WTC11 (cell line): ENCODE data around the gene RAB12. TPM values are rescaled to one million over a fixed set of nuclear protein-coding genes. Genes with fewer than 3 reads are reported as not detected.
"Not testable (repeated sequence)": the region's sequence is repeated elsewhere in the genome, so short reads cannot be mapped to it uniquely, and the experiment has no call there.

ENCODE experiments used
- ATAC-seq: fragments of 200-7000 bp; cut with Tn5 transposase; 2 replicates; pipeline ENCODE4 v1.10.0; 2021; ENCODE audit warnings: mild to moderate bottlenecking, moderate library complexity
- CTCF ChIA-PET: fragments of 300-600 bp; sonication (Branson Sonifier 250); formaldehyde crosslinking; loops from one replicate; lab custom pipeline; 2021; ENCODE audit warnings: antibody characterized with exemption; lab: Charles Lee
- POLR2A ChIA-PET: fragments of 350-600 bp; sonication (Branson Sonifier 250); formaldehyde crosslinking; loops from one replicate; lab custom pipeline; 2021; ENCODE audit warnings: antibody characterized with exemption; lab: Charles Lee
- DNase-seq: peaks from one replicate; pipeline ENCODE4 v3.0.0; 2021; ENCODE audit warnings: low spot score
- H3K27ac Mint-ChIP-seq: 2 replicates; pipeline ENCODE4 v1.8.0; 2021; ENCODE audit warnings: mixed read lengths
- H3K27me3 Mint-ChIP-seq: 2 replicates; pipeline ENCODE4 v1.8.0; 2021; ENCODE audit warnings: low read depth, mild to moderate bottlenecking, moderate library complexity, mixed read lengths
- H3K36me3 Mint-ChIP-seq: 2 replicates; pipeline ENCODE4 v1.8.0; 2021; ENCODE audit warnings: mixed read lengths
- H3K4me1 Mint-ChIP-seq: 2 replicates; pipeline ENCODE4 v1.8.0; 2022; ENCODE audit warnings: mixed read lengths
- H3K4me3 Mint-ChIP-seq: 2 replicates; pipeline ENCODE4 v1.8.0; 2021; ENCODE audit warnings: mild to moderate bottlenecking, moderate library complexity, mixed read lengths
- H3K9me3 Mint-ChIP-seq: 2 replicates; pipeline ENCODE4 v1.8.0; 2021; ENCODE audit warnings: mixed read lengths
- ELF4 ChIP-seq: sonication (generic); formaldehyde crosslinking; IDR thresholded peaks from 2 replicates; pipeline ENCODE4 v1.8.1; 2022; ENCODE audit warnings: low read depth, mild to moderate bottlenecking, moderate library complexity, missing genetic modification reagents
- FOXJ3 ChIP-seq: sonication (generic); formaldehyde crosslinking; IDR thresholded peaks from 2 replicates; pipeline ENCODE4 v1.9.0; 2021; ENCODE audit warnings: missing genetic modification reagents, mild to moderate bottlenecking, borderline replicate concordance
- GABPB1 ChIP-seq: sonication (generic); formaldehyde crosslinking; IDR thresholded peaks from 2 replicates; pipeline ENCODE4 v1.8.1; 2023; ENCODE audit warnings: mild to moderate bottlenecking, missing genetic modification reagents
- HMGA2 ChIP-seq: fragments of 250-450 bp; sonication (Bioruptor Pico); IDR thresholded peaks from 2 replicates; pipeline ENCODE4 v1.4.0; 2021; ENCODE audit warnings: mild to moderate bottlenecking, moderate library complexity
- MXD4 ChIP-seq: fragments of 250-450 bp; sonication (Bioruptor Pico); IDR thresholded peaks from 2 replicates; pipeline ENCODE4 v1.8.0; 2021; ENCODE audit warnings: mild to moderate bottlenecking, moderate library complexity, borderline replicate concordance
- ZNF121 ChIP-seq: sonication (generic); formaldehyde crosslinking; IDR thresholded peaks from 2 replicates; pipeline ENCODE4 v1.8.0; 2023; ENCODE audit warnings: missing genetic modification reagents
- ZNF138 ChIP-seq: sonication (generic); formaldehyde crosslinking; conservative IDR thresholded peaks from 2 replicates; pipeline ENCODE4 v1.8.1; 2022; ENCODE audit warnings: mild to moderate bottlenecking, moderate library complexity, missing genetic modification reagents
- ZNF263 ChIP-seq: sonication (generic); formaldehyde crosslinking; IDR thresholded peaks from 2 replicates; pipeline ENCODE4 v1.8.1; 2022; ENCODE audit warnings: low read depth, mild to moderate bottlenecking, moderate library complexity, missing genetic modification reagents
- ZNF317 ChIP-seq: sonication (generic); formaldehyde crosslinking; IDR thresholded peaks from 2 replicates; pipeline ENCODE4 v1.8.1; 2023; ENCODE audit warnings: low read depth, mild to moderate bottlenecking, moderate library complexity, missing genetic modification reagents, borderline replicate concordance
- total RNA-seq: library from RNA; stranded (reverse); gene quantifications from 3 replicates; pipeline ENCODE4 v1.2.3, GENCODE V29; 2021
- TF ChIP-seq, protein P1 (sequence below): sonication (generic); formaldehyde crosslinking; IDR thresholded peaks from 2 replicates; pipeline ENCODE4 v1.8.0; 2023; ENCODE audit warnings: mild to moderate bottlenecking, missing genetic modification reagents
- TF ChIP-seq, protein P2 (sequence below): fragments of 250-450 bp; sonication (Bioruptor Pico); IDR thresholded peaks from 2 replicates; pipeline ENCODE4 v1.9.0; 2021; ENCODE audit warnings: mild to moderate bottlenecking

Gene RAB12
- total RNA-seq, 1 experiment from 2014 or later, result 69.3 TPM

DNA sequence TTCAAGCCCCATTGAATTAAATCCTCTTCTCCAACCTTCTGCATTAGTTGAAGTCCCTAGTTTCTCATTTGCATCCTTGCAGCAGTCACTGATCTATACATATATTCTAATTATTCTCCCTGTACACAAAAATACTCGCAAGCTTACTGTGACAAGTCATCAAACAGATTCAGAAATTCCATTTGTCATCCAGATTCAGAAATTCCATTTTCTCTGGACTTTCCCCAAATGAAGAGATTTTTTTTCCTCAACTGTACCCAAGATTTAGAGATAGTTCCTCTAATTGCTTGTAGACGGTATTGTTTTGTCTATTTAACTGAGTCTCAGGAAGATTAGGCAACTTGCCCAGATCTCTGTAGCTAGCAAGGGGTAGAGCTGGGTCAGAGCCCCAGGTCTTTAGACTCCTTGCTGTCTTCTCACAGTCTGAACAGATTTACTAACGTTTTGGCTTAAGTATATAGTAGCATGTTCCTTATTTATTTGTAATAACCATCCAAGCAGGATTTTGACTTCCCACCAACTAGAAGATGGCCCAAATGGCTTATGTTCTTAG lies 34.2 kb downstream of the RAB12 start:
- CTCF ChIA-PET, result interaction anchor here (0.6 to 2.5 kb wide), 3 partner anchors 11 to 218 kb away, joined by 3 to 9 read pairs (median 4); partner anchors contain the start of gene RAB12
- Mint-ChIP-seq H3K27ac (peak overlapping the region; percentile 3), H3K36me3 (peaks cover 46% of the 10 kb centered on the region), H3K9me3 (peaks cover 14% of the 10 kb centered on the region), H3K27me3 (peaks cover 5% of the 10 kb centered on the region), H3K4me3 (no peak overlapping the region), H3K4me1 (peaks cover 11% of the 10 kb centered on the region)
- ATAC-seq (no peak), DNase-seq (no peak)
- TF ChIP-seq ZNF121 (CRISPR knock-in tag), result no peak
- no peak for TF ChIP-seq ZNF317
- TF ChIP-seq, protein P1, sequence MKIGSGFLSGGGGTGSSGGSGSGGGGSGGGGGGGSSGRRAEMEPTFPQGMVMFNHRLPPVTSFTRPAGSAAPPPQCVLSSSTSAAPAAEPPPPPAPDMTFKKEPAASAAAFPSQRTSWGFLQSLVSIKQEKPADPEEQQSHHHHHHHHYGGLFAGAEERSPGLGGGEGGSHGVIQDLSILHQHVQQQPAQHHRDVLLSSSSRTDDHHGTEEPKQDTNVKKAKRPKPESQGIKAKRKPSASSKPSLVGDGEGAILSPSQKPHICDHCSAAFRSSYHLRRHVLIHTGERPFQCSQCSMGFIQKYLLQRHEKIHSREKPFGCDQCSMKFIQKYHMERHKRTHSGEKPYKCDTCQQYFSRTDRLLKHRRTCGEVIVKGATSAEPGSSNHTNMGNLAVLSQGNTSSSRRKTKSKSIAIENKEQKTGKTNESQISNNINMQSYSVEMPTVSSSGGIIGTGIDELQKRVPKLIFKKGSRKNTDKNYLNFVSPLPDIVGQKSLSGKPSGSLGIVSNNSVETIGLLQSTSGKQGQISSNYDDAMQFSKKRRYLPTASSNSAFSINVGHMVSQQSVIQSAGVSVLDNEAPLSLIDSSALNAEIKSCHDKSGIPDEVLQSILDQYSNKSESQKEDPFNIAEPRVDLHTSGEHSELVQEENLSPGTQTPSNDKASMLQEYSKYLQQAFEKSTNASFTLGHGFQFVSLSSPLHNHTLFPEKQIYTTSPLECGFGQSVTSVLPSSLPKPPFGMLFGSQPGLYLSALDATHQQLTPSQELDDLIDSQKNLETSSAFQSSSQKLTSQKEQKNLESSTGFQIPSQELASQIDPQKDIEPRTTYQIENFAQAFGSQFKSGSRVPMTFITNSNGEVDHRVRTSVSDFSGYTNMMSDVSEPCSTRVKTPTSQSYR (CRISPR knock-in tag), result no peak
- TF ChIP-seq ZNF263, result no peak
- TF ChIP-seq FOXJ3 (CRISPR knock-in tag), result no peak
- TF ChIP-seq, protein P2, sequence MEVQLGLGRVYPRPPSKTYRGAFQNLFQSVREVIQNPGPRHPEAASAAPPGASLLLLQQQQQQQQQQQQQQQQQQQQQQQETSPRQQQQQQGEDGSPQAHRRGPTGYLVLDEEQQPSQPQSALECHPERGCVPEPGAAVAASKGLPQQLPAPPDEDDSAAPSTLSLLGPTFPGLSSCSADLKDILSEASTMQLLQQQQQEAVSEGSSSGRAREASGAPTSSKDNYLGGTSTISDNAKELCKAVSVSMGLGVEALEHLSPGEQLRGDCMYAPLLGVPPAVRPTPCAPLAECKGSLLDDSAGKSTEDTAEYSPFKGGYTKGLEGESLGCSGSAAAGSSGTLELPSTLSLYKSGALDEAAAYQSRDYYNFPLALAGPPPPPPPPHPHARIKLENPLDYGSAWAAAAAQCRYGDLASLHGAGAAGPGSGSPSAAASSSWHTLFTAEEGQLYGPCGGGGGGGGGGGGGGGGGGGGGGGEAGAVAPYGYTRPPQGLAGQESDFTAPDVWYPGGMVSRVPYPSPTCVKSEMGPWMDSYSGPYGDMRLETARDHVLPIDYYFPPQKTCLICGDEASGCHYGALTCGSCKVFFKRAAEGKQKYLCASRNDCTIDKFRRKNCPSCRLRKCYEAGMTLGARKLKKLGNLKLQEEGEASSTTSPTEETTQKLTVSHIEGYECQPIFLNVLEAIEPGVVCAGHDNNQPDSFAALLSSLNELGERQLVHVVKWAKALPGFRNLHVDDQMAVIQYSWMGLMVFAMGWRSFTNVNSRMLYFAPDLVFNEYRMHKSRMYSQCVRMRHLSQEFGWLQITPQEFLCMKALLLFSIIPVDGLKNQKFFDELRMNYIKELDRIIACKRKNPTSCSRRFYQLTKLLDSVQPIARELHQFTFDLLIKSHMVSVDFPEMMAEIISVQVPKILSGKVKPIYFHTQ (CRISPR knock-in tag), result no peak
- no peak for TF ChIP-seq GABPB1 (CRISPR knock-in tag)
- TF ChIP-seq ELF4 (CRISPR knock-in tag), result no peak
- TF ChIP-seq MXD4 (CRISPR knock-in tag), result no peak
- no peak for TF ChIP-seq ZNF138 (CRISPR knock-in tag)
- POLR2A ChIA-PET, result no interaction called here

DNA sequence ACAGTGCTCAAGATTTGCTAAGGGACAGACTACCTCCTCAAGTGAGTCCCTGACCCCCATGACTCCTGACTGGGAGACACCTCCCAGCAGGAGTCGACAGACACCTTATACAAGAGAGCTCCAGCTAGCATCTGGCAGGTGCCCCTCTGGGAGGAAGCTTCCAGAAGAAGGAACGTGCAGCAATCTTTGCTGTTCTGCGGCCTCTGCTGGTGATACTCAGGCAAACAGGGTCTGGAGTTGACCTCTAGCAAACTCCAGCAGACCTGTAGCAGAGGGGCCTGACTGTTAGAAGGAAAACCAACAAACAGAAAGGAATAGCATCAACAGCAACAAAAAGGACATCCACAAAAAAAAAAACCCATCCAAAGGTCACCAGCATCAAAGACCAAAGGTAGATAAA lies 38.1 kb downstream of the RAB12 start:
- H3K4me3 Mint-ChIP-seq, H3K27me3 Mint-ChIP-seq, POLR2A ChIA-PET, DNase-seq, H3K27ac Mint-ChIP-seq, ATAC-seq: not testable (repeated sequence)
- peaks cover 11% of the 10 kb centered on the region for H3K4me1 Mint-ChIP-seq
- peaks cover 45% of the 10 kb centered on the region for H3K9me3 Mint-ChIP-seq
- CTCF ChIA-PET, result interaction anchor here (1.5 to 2.0 kb wide), 2 partner anchors 169 to 221 kb away, joined by 4 to 5 read pairs; no protein-coding TSS in a partner anchor
- peaks cover 43% of the 10 kb centered on the region for H3K36me3 Mint-ChIP-seq

GRCh38 chr18:8651478-8652261 lies 42.4 kb downstream of the RAB12 start:
- DNase-seq, H3K4me3 Mint-ChIP-seq, H3K27me3 Mint-ChIP-seq, ATAC-seq, POLR2A ChIA-PET, H3K27ac Mint-ChIP-seq: not testable (repeated sequence)
- peak; percentile 96 for TF ChIP-seq HMGA2
- Mint-ChIP-seq H3K4me1 (peaks cover 16% of the 10 kb centered on the region), H3K9me3 (peaks cover 45% of the 10 kb centered on the region), H3K36me3 (peaks cover 43% of the 10 kb centered on the region)
- CTCF ChIA-PET, result interaction anchor here (0.6 to 2.9 kb wide), 3 partner anchors 11 to 171 kb away, joined by 3 to 19 read pairs (median 3); no protein-coding TSS in a partner anchor
